Gastroesophageal sphincter (tissue), 3 donors: ENCODE data around the gene CBFA2T2.

ENCODE experiments used
- EP300 ChIP-seq: sonication (generic); formaldehyde crosslinking; IDR thresholded peaks from one replicate; pipeline ENCODE4 v1.6.1; 2017; ENCODE audit warnings: antibody characterized with exemption, mild to moderate bottlenecking
- TF ChIP-seq, protein P1 (sequence below), 4 experiments: fragments of 200-600 bp in 2 of 4; fragments of 450-650 bp in 2 of 4; sonication (generic) in 1 of 4; IDR thresholded peaks; one replicate each; pipeline ENCODE4 v1.5.1; 2017 to 2019; ENCODE audit warnings: antibody characterized with exemption in 4 of 4, mild to moderate bottlenecking in 2 of 4, moderate library complexity in 2 of 4

DNA sequence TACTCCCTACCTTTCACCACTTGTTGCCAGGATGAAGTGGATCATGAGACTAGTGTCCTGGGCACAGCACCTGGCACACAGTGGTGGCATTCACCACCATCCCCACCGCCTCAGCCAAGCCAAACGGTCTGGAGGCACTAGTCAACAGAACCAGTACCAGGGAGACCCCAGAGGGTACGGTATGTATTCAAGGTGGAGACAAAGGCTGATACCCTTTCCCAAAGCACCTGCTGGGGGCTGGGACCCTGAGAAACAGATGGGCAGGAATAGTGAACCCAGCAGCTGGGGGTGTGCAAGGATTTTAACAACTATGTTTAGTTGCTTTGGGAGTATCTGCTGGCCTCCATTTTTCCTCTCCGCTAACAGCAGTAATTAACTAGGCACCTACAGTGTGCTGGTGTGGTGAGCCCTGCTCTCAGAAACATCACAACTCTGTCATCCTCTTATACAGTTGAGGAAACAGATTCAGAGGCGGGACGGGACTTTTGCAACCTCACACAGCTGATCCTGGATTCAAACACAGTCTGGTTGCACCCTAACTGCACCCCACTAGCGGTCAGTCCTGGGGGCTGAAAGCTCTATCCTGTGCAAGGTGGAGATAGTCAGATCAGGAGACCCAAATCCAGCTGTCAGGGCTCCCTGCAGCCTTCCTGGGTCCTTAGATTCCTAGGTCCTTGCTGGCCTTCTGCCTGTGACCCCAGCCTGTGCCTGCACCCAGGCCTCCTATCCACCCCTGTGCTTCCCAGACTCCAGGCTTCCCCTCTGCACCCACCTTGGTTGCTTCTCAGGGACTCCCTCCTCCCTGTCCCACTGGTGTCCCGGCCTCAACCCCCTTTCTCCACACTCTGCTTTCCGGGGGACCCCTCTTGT is 47.5 kb upstream of the CBFA2T2 start:
- TF ChIP-seq, protein P1, sequence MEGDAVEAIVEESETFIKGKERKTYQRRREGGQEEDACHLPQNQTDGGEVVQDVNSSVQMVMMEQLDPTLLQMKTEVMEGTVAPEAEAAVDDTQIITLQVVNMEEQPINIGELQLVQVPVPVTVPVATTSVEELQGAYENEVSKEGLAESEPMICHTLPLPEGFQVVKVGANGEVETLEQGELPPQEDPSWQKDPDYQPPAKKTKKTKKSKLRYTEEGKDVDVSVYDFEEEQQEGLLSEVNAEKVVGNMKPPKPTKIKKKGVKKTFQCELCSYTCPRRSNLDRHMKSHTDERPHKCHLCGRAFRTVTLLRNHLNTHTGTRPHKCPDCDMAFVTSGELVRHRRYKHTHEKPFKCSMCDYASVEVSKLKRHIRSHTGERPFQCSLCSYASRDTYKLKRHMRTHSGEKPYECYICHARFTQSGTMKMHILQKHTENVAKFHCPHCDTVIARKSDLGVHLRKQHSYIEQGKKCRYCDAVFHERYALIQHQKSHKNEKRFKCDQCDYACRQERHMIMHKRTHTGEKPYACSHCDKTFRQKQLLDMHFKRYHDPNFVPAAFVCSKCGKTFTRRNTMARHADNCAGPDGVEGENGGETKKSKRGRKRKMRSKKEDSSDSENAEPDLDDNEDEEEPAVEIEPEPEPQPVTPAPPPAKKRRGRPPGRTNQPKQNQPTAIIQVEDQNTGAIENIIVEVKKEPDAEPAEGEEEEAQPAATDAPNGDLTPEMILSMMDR (IDR thresholded peaks at IDR 0.05) = no peak
- TF ChIP-seq EP300 = no peak
